Endothelial cell (in vitro differentiated cells): ENCODE data around the gene CASK. TPM values are rescaled to one million over a fixed set of nuclear protein-coding genes. Genes with fewer than 3 reads are reported as not detected.
A peak's percentile ranks its signal among the peaks of the same experiment; 100 is the strongest.

Experiments used
- DNase-seq: peaks from one replicate; pipeline ENCODE4 v3.0.0; 2021; ENCODE audit warnings: low spot score
- H3K27ac Mint-ChIP-seq: one replicate; pipeline ENCODE4 v1.8.0; 2021; ENCODE audit warnings: mixed read lengths, inconsistent platforms; ENCODE audit not compliant: unreplicated experiment
- H3K27me3 Mint-ChIP-seq: one replicate; pipeline ENCODE4 v1.8.0; 2021; ENCODE audit warnings: mild to moderate bottlenecking, moderate library complexity, mixed read lengths, inconsistent platforms; ENCODE audit not compliant: unreplicated experiment
- H3K36me3 Mint-ChIP-seq: one replicate; pipeline ENCODE4 v1.8.0; 2021; ENCODE audit warnings: mild to moderate bottlenecking, low read depth, mixed read lengths, inconsistent platforms; ENCODE audit not compliant: unreplicated experiment
- H3K4me1 Mint-ChIP-seq: one replicate; pipeline ENCODE4 v1.8.0; 2021; ENCODE audit warnings: mild to moderate bottlenecking, mixed read lengths, inconsistent platforms; ENCODE audit not compliant: unreplicated experiment
- H3K4me3 Mint-ChIP-seq: one replicate; pipeline ENCODE4 v1.8.0; 2021; ENCODE audit warnings: mild to moderate bottlenecking, mixed read lengths, inconsistent platforms; ENCODE audit not compliant: unreplicated experiment
- H3K9me3 Mint-ChIP-seq: one replicate; pipeline ENCODE4 v1.8.0; 2021; ENCODE audit warnings: mixed read lengths, inconsistent platforms; ENCODE audit not compliant: unreplicated experiment
- CTCF ChIP-seq: fragments of 200-600 bp; sonication (generic); IDR thresholded peaks from one replicate; pipeline ENCODE4 v1.5.0; 2021; ENCODE audit warnings: antibody characterized with exemption; ENCODE audit not compliant: unreplicated experiment
- total RNA-seq: library from RNA; stranded (reverse); fragmentation: NEBNext Ultra II Directional; extraction: Animal tissue kit (Norgen Biotek cat#: 25700); gene quantifications from one replicate; pipeline ENCODE4 v1.2.1, GENCODE V29; 2021; ENCODE audit not compliant: unreplicated experiment

Gene CASK
- total RNA-seq, 1 donor from 2014 or later: 62.5 TPM

DNA sequence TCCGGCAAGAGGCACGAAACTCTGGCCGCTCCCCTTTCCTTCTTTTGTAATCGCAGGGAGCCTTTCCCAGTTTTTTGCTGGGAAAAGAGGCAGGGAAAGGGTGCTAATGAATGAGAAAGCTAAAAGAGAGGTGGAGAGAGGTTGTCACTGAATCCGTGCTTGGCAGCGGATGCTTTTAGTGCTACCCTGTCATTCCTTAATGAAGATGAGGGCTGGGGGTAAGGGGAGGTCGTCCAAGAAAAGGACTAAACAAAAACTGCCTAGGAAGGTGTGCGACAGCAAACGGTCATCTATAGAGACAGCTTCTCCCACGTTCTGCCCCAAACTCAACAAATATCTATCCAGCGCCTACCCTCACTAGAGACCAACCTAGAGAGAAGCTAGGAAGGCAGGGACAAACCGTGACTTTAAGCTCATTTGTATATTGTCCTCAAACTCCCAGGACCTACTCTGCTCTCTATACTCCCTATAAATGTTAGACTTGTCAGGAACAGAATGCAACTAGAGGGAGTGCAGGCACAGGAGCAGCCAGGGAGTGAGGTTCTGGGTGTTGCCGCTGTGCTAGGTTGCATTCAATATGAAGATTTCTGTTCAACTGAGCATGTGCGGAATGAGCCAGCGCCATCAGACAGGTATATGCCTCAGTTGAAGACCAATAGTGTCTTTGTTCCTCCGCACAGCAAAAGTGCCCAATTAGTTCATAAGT is 777 bp upstream of the CASK start:
- Mint-ChIP-seq H3K9me3 (no peaks in the 10 kb centered on the region), H3K27me3 (peaks cover 1% of the 10 kb centered on the region), H3K4me1 (peaks cover 6% of the 10 kb centered on the region), H3K4me3 (peak overlapping the region; percentile 91), H3K27ac (peak overlapping the region; percentile 84), H3K36me3 (no peaks in the 10 kb centered on the region)
- peak; percentile 3 for DNase-seq
- TF ChIP-seq CTCF: no peak

DNA sequence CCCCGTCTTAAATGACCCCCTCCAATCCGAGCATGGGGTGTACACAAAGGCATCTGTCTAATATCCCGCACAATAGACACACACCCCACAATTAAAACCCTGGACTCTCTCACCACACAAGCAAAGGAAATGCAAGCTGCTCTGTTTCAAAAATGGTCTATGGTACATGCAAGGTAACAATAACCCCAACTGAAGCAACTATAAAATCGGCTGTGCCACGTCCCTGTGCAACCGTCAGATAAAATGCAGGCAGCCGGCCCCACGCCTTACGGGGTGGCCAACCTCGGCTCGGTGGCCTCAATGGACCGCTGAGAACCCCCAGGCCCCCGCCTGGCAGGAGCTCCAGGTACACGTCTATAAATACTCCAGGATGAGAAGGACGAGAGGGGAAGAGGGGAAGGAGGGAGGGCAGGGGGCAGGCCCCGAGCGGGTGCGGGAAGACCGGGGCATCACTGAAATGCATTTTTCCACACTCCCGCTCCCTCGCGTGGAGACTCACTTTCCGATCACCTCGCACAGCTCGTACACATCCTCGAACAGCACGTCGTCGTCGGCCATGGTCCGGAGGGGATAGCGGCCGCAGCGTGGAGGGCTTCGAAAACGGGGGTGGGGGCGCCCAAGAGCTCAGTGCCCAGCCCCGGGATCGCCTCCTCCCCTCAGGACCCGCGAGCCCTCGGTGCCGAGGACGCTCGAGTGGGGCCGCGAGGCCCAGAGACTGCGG is 763 bp downstream of the CASK start:
- peak overlapping the region; percentile 98 for H3K4me3 Mint-ChIP-seq
- H3K27me3 Mint-ChIP-seq: peaks cover 1% of the 10 kb centered on the region
- no peaks in the 10 kb centered on the region for H3K9me3 Mint-ChIP-seq

DNA sequence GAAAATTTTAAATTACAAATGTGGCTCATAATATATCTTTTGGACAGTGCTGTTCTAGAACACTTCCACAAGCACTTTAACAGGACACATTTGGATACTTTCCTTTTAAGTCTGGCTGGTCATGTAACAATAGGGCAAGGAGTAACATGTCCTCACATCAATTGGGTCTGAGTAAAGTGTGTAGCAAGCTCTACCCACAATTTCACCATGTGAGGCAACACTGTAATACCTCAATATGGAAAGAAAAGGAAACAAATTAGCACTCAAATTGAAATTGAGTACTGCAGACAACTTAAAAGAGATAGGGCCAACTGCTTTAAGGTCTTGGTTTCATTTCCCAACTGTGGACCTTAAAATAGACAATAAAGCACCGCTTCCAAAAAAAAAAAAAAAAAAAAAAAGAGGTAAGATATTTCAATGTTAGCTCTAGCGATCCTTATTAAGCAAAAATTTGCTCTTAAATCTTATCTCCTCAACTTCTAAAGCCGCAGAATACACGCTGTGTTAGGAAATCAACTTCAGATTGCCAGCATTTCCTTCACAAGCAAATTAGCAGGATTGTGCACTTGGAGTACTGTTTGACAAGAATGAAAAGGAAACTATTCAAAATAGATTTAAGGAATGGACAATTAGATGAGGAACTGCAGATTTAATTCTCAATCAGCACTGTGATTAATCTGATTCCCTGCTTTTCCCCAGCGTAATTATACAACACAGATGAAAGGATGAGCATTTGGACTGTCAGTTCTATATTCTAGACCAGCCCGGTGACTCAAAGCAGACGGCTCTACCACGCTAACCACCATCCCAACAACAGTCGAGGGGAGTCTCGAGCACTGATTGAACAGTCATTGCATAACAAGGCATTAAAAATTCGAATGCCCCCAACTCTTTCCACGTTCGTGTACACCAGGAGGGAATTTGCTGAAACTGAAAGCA is 1.6 kb downstream of the CASK start:
- TF ChIP-seq CTCF: no peak
- DNase-seq: peak; percentile 2
- Mint-ChIP-seq H3K27me3 (peaks cover 1% of the 10 kb centered on the region), H3K27ac (peak overlapping the region; percentile 74), H3K4me1 (peaks cover 9% of the 10 kb centered on the region), H3K36me3 (no peaks in the 10 kb centered on the region), H3K4me3 (peak overlapping the region; percentile 98), H3K9me3 (no peaks in the 10 kb centered on the region)

More for the DNA sequence above, 763 bp downstream of the CASK start:
- DNase-seq: peak; percentile 33
- Mint-ChIP-seq H3K36me3 (no peaks in the 10 kb centered on the region), H3K4me1 (peaks cover 6% of the 10 kb centered on the region), H3K27ac (peak overlapping the region; percentile 74)
- no peak for TF ChIP-seq CTCF

- TF ChIP-seq CTCF: no peak
- peaks cover 9% of the 10 kb centered on the region for H3K4me1 Mint-ChIP-seq
Observed at GRCh38 chrX:41919870-41920269, 3.5 kb downstream of the CASK start.

More at GRCh38 chrX:41919870-41920269, 3.5 kb downstream of the CASK start:
- Mint-ChIP-seq H3K27me3 (peaks cover 1% of the 10 kb centered on the region), H3K4me3 (no peak overlapping the region), H3K36me3 (no peaks in the 10 kb centered on the region), H3K9me3 (no peaks in the 10 kb centered on the region), H3K27ac (no peak overlapping the region)
- no peak for DNase-seq
